Effector memory CD8-positive, alpha-beta T cell (primary cell): ENCODE data around the gene RRP12.

Experiments used
- ATAC-seq: fragments of 150-1000 bp; cut with Tn5 transposase; replicated peaks from 2 replicates; pipeline ENCODE4 v1.10.0; 2021; ENCODE audit warnings: mild to moderate bottlenecking, moderate library complexity
- DNase-seq, 3 experiments: peaks; one replicate each; pipeline ENCODE4 v3.0.0; 2021
- H3K27ac Mint-ChIP-seq, 2 donors: one replicate each; pipeline ENCODE4 v1.8.0; 2022; ENCODE audit warnings: mild to moderate bottlenecking in 2 of 2, mixed read lengths in 2 of 2, moderate library complexity in 2 of 2
- H3K27me3 Mint-ChIP-seq, 2 donors: one replicate each; pipeline ENCODE4 v1.8.0; 2022; ENCODE audit warnings: mixed read lengths in 2 of 2
- H3K36me3 Mint-ChIP-seq: one replicate; pipeline ENCODE4 v1.8.0; 2022; ENCODE audit warnings: mild to moderate bottlenecking, moderate library complexity, mixed read lengths; ENCODE audit not compliant: insufficient read depth
- H3K4me1 Mint-ChIP-seq, 2 donors: one replicate each; pipeline ENCODE4 v1.8.0; 2022; ENCODE audit warnings: low read depth in 2 of 2, mixed read lengths in 2 of 2
- H3K4me3 Mint-ChIP-seq, 2 donors: one replicate each; pipeline ENCODE4 v1.8.0; 2022; ENCODE audit warnings: mild to moderate bottlenecking in 2 of 2, mixed read lengths in 2 of 2, moderate library complexity in 2 of 2
- H3K9me3 Mint-ChIP-seq, 2 donors: one replicate each; pipeline ENCODE4 v1.8.0; 2022; ENCODE audit warnings: mixed read lengths in 2 of 2

RRP12 gene

GRCh38 chr10:97333601-97334369 lies 67.4 kb downstream of the RRP12 start:
- DNase-seq = peak in 2 of 3 experiments; percentile 19 to 20
- Mint-ChIP-seq H3K4me1 (peaks cover 27 to 32% of the 10 kb centered on the region in 2 donors), H3K4me3 (peak overlapping the region; percentile 89 to 93), H3K9me3 (no peaks in the 10 kb centered on the region), H3K27ac (peak overlapping the region; percentile 87 to 90), H3K36me3 (peaks cover 34% of the 10 kb centered on the region), H3K27me3 (no peaks in the 10 kb centered on the region)
- peak; percentile 39 for ATAC-seq

GRCh38 chr10:97333351-97333600 lies 67.9 kb downstream of the RRP12 start:
- H3K36me3 Mint-ChIP-seq = peaks cover 36% of the 10 kb centered on the region
- H3K9me3 Mint-ChIP-seq = no peaks in the 10 kb centered on the region
- H3K27me3 Mint-ChIP-seq = no peaks in the 10 kb centered on the region
- H3K4me3 Mint-ChIP-seq = peak overlapping the region; percentile 89 to 93
- DNase-seq = no peak
- peak overlapping the region; percentile 80 to 90 for H3K27ac Mint-ChIP-seq
- ATAC-seq = no peak
- H3K4me1 Mint-ChIP-seq = peaks cover 28 to 35% of the 10 kb centered on the region in 2 donors

- peak overlapping the region; percentile 89 to 93 for H3K4me3 Mint-ChIP-seq
- no peaks in the 10 kb centered on the region for H3K9me3 Mint-ChIP-seq
- H3K4me1 Mint-ChIP-seq = peaks cover 31 to 40% of the 10 kb centered on the region in 2 donors
- peaks cover 41% of the 10 kb centered on the region for H3K36me3 Mint-ChIP-seq
- peak overlapping the region; percentile 80 to 90 for H3K27ac Mint-ChIP-seq
- DNase-seq = no peak
- no peak for ATAC-seq
- no peaks in the 10 kb centered on the region for H3K27me3 Mint-ChIP-seq
These were observed 68.4 kb downstream of the RRP12 start for GRCh38 chr10:97332591-97333350.

- peaks cover 41% of the 10 kb centered on the region for H3K36me3 Mint-ChIP-seq
These were observed 69.9 kb downstream of the RRP12 start for GRCh38 chr10:97331153-97331703.

GRCh38 chr10:97329766-97330165 lies 71.4 kb downstream of the RRP12 start:
- Mint-ChIP-seq H3K4me3 (no peak overlapping the region), H3K27ac (peak overlapping the region in 1 of 2 donors; percentile 3), H3K27me3 (no peaks in the 10 kb centered on the region), H3K36me3 (peaks cover 32% of the 10 kb centered on the region), H3K9me3 (no peaks in the 10 kb centered on the region), H3K4me1 (peaks cover 32 to 45% of the 10 kb centered on the region in 2 donors)
- ATAC-seq (no peak), DNase-seq (no peak)

More at GRCh38 chr10:97331153-97331703, 69.9 kb downstream of the RRP12 start:
- H3K27ac Mint-ChIP-seq = peak overlapping the region in 1 of 2 donors; percentile 15
- peak overlapping the region; percentile 89 to 93 for H3K4me3 Mint-ChIP-seq
- peaks cover 32 to 45% of the 10 kb centered on the region in 2 donors for H3K4me1 Mint-ChIP-seq
- no peaks in the 10 kb centered on the region for H3K9me3 Mint-ChIP-seq
- DNase-seq (no peak), ATAC-seq (no peak)
- no peaks in the 10 kb centered on the region for H3K27me3 Mint-ChIP-seq

GRCh38 chr10:97328646-97329453 lies 72.3 kb downstream of the RRP12 start:
- Mint-ChIP-seq H3K27ac (no peak overlapping the region), H3K27me3 (no peaks in the 10 kb centered on the region), H3K9me3 (no peaks in the 10 kb centered on the region), H3K36me3 (peaks cover 32% of the 10 kb centered on the region), H3K4me1 (peaks cover 32 to 45% of the 10 kb centered on the region in 2 donors), H3K4me3 (no peak overlapping the region)
- no peak for ATAC-seq
- no peak for DNase-seq

- Mint-ChIP-seq H3K27me3 (no peaks in the 10 kb centered on the region), H3K9me3 (no peaks in the 10 kb centered on the region), H3K4me3 (no peak overlapping the region), H3K36me3 (peaks cover 37% of the 10 kb centered on the region), H3K4me1 (peaks cover 24 to 35% of the 10 kb centered on the region in 2 donors), H3K27ac (peak overlapping the region in 1 of 2 donors; percentile 3)
- no peak for DNase-seq
- no peak for ATAC-seq
These were observed 73.5 kb downstream of the RRP12 start for GRCh38 chr10:97327348-97328294.

- Mint-ChIP-seq H3K36me3 (peaks cover 29% of the 10 kb centered on the region), H3K4me1 (peaks cover 25 to 30% of the 10 kb centered on the region in 2 donors), H3K27me3 (no peaks in the 10 kb centered on the region), H3K4me3 (no peak overlapping the region), H3K9me3 (no peaks in the 10 kb centered on the region), H3K27ac (no peak overlapping the region)
- no peak for DNase-seq
- no peak for ATAC-seq
These were observed 75.4 kb downstream of the RRP12 start for GRCh38 chr10:97325754-97326153.

GRCh38 chr10:97323501-97323900 lies 77.6 kb downstream of the RRP12 start:
- Mint-ChIP-seq H3K36me3 (peaks cover 30% of the 10 kb centered on the region), H3K4me3 (no peak overlapping the region), H3K4me1 (peaks cover 30 to 35% of the 10 kb centered on the region in 2 donors), H3K27ac (peak overlapping the region in 1 of 2 donors; percentile 69), H3K9me3 (no peaks in the 10 kb centered on the region), H3K27me3 (no peaks in the 10 kb centered on the region)
- DNase-seq = no peak
- ATAC-seq = no peak

- Mint-ChIP-seq H3K27ac (peak overlapping the region; percentile 93 to 97), H3K4me3 (peak overlapping the region; percentile 87 to 92), H3K36me3 (peaks cover 29% of the 10 kb centered on the region), H3K27me3 (no peaks in the 10 kb centered on the region), H3K4me1 (peaks cover 25 to 26% of the 10 kb centered on the region in 2 donors), H3K9me3 (no peaks in the 10 kb centered on the region)
- DNase-seq (no peak), ATAC-seq (no peak)
These were observed 79.3 kb downstream of the RRP12 start for GRCh38 chr10:97321804-97322190.

- no peak for DNase-seq
- peak overlapping the region; percentile 87 to 92 for H3K4me3 Mint-ChIP-seq
- peak overlapping the region; percentile 93 to 97 for H3K27ac Mint-ChIP-seq
- H3K36me3 Mint-ChIP-seq = peaks cover 29% of the 10 kb centered on the region
- no peak for ATAC-seq
- no peaks in the 10 kb centered on the region for H3K9me3 Mint-ChIP-seq
- peaks cover 25 to 26% of the 10 kb centered on the region in 2 donors for H3K4me1 Mint-ChIP-seq
- no peaks in the 10 kb centered on the region for H3K27me3 Mint-ChIP-seq
These were observed 79.9 kb downstream of the RRP12 start for GRCh38 chr10:97321032-97321803.
